Measurements from ENCODE around the gene LTB4R.

DNA sequence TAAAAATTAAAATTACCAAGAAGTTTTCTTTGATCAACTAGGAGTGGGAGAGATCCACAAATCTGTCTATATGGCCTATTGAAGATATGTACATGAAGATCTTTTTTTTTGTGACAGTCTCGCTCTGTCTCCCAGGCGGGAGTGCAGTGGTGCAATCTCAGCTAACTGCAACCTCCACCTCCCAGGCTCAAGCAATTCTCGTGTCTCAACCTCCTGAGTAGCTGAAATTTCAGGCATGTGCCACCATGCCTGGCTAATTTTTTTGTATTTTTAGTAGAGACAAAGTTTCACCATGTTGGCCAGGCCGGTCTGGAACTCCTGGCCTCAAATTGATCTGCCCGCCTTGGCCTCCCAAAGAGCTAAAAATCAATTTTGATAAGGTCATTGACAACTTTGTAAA is 52.1 kb downstream of the LTB4R start:
- TF ChIP-seq CTCF (conservative IDR thresholded peaks at IDR 0.05) (no peak), ZFX (IDR thresholded peaks at IDR 0.05) (no peak)

Data from C4-2B (cell line).